NCI-H1105 (cell line): Measurements from ENCODE around the gene PCYT2.

ENCODE experiments used
- DNase-seq: peaks from one replicate; lab custom pipeline; 2025; lab: John Stamatoyannopoulos, UW

Gene PCYT2

DNA sequence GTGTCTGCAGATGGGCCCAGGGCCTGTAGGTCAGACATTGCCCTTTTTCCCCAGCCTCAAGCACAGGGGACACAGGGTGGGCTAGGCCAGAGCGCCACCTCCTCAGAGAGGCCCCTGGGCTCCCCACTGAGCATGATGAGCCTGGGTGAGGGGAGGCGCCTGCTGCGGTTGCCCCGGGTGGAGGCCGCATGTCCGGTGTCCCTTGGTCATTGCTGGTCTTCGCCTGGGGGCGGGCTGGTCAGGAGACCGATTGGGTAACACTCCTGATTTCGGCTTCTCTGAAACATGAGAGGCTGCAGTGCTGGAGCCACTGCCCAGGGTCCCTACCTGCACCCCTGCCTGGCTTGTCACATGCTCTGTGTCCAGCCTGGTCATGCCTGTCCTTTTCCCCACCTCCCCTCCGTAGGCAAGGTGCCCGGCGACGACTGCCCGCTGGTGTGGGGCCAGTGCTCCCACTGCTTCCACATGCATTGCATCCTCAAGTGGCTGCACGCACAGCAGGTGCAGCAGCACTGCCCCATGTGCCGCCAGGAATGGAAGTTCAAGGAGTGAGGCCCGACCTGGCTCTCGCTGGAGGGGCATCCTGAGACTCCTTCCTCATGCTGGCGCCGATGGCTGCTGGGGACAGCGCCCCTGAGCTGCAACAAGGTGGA lies 11.6 kb downstream of the PCYT2 start:
- no peak for DNase-seq

DNA sequence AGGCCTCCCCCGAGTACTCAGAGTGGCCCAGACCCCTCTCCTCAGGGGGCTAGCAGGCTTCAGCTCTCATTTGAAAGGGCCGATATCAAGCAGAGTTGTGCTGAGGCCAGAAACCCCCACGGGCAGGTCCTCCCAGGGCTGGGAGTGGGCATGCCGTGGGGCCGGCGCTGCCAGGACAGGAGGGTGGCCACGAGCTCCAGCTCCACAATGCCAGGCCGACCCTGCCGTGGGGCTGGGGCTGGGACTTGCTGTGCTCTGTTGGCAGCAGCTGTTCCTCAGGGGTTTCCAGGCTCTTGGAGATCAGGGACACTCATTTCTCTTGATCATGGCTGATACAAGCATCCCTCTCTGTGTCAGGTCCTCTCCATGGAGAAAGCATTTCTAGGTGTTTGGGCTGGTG lies 12.3 kb downstream of the PCYT2 start:
- no peak for DNase-seq

DNA sequence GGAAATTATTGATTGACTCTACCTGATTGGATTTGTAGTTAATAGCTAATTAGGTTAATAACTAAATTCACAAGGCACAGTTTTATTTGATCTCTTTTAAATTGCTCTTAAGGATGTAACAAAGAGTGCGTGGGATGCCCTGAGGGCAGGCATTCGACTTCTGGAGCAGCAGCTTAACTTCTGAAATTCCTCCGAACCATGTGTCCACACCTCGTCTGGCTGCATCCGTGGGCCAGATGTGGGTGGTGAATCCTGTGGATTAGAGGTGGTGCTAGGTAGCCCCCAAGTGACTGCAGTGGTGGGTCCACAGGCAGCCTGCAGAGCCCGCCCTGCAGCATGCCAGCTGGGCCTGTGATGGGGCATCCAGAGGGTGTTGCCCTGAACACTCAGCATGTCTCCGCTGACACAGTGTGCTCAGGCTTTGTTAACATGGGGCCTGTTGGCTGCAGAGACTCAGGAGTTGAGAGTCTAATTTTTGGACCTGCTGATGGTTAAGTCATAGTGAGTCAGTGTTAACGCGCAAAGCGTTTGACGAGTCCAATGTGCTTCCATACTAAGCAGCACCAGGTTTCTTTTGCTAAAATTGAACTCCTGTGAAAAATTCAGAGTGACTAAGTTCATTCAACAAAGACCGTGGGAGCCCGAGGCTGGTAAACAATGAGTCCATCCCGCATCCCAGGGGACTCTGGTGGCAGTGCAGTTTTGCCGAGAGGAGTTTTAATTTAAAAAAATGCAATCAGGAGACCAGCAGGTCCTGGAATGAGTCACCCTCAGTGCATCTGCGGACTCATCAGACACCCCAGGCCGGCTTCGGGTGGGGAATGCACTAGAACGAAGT lies 13.0 kb downstream of the PCYT2 start:
- DNase-seq: no peak

- no peak for DNase-seq
These were observed 15.8 kb downstream of the PCYT2 start for GRCh38 chr17:81895400-81895799.

DNA sequence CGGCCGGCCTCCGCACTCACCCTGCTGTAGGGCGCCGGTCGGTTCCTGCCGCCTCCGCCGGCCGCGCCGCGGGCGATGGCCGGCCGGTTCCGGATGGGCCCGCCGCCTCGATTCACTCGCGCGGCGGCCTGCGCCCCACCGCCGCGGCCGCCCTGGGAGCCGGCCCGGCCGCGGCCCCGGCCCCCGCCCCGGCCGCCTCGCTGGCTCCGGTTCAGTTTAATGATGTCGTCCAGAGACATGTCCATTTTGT lies 20.0 kb downstream of the PCYT2 start:
- no peak for DNase-seq

DNA sequence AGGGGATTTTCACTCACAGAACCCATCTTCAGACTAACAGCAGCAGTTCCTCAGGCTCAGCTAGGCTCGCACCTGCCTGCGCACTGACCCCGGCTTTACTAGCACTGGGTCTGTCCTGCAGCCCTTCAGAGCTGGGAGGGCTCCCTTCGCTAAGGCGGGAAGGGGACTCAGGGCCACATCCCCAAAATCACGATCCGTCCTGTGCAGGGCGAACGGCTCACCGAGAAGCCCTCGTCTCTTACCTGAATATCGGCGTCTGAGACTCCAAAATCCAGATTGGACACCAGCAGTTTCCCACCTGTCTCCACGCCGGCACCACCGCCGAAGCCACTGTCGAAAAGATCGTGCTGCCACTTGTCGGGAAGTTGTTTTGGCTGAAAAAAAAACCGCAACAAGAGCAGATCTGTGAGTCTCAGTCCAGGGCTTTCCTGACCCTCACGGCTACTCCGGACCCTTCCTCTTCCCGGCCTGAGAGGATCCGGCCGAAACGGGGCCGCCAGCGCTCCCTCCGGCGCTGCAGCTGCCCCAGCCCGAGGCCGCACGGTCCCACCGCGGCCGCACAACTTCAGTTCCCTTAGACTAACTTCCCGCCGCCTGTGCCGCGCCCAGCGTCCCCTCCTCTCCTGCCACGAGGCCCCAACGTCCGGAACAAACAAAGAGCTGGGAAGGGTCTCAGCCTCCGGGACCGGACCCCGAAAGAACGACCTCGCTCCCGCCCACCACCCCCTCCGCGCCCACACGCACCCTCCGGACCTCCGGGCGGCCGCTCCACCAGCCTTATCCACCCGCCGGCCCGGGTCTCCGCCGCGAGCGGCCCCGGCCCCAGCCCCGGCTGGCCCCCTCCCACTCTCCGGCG lies 20.5 kb downstream of the PCYT2 start:
- no peak for DNase-seq

DNA sequence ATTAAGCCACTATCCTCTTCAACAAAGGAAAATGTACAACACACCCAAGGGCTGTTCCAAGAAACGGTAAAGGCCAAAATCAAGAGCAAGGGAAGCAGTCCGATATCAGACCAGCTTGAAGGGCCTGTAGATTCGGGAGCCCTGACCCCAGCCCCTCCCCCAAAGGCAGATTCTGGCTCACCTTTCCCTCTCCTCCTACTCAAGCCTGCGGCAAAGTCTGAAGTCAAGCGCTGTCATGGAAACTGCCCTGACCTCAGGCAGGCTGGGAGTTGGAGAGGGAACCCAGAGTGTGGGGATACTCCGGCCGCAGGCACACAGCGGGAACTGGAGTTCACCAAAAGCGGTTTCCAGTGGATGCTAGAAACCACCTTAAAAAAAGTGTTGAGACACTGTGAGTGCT lies 21.6 kb downstream of the PCYT2 start:
- DNase-seq: no peak

GRCh38 chr17:81888988-81889595 lies 22.1 kb downstream of the PCYT2 start:
- DNase-seq: no peak

DNA sequence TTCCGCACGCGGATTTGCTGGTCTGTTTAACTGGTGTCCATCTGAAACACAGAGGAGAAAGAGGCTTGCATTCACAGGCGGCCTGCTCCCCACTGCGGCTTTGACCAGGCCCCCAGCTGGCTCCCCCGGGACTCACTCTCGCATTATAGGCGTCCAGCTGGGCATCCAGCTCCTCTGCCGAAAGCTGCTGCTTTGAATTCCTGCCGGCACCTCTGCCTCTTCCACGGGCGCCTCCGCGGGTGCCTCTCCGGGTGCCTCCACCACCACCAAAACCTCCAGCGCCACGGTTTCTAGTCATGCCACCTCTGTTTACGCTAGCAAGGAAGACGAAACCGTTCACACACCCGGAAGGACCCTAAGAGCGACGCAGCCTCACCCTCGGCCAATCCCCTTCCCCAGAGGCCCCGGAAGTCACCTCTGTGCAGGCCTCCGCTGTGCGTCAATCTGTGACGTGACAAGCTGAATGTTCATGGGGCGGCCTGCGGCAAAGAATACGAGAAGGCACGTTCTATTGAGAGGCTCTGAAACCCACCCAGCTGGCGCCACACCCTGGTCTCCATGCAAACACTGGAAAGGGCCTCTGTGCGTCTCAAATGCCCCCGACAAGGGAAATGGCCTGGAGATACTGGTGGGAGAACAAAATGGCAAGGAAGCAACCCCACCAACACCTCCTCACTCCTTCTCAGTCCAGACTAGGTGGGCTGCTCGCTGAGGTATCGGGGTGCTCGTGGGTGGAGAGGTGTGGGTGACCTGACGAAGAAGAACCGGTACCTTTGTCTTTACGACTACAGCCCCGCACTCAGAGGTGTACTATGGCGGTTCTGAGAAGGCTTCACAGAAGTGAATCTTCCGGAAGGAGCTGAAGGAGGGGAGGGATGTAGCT lies 22.9 kb downstream of the PCYT2 start:
- DNase-seq: no peak

DNA sequence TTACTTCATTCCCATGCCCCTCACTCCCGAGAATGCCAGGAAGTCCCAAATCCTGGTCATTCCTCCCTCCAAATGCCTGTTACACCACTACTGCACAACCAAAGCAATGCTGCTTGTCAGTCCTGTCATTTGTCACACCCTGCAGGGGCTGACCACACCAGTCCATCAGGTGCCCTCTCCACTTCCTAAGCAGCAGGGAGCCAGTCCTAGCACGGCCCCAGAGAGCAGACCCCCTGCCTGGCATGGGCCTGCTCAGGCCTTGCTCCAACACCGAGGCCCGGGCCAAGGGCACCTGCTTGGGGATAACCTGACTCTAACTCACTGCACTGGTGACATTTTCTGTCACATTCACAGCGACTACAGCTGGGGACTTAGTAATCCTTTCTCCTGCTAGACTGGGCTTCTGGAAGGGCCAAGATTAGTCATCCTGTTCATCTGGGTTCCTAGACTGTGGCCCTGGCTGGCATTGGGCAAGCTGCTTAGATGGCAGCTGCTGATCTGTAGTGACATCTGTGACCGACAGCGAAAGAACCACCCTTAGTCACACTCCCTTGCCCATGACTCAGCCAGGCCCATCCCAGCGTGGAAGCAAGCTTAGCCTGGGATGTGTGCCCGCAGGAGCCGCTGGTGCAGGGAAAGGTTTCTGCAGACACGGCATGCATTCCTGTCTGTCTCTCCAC lies 25.2 kb downstream of the PCYT2 start:
- no peak for DNase-seq

DNA sequence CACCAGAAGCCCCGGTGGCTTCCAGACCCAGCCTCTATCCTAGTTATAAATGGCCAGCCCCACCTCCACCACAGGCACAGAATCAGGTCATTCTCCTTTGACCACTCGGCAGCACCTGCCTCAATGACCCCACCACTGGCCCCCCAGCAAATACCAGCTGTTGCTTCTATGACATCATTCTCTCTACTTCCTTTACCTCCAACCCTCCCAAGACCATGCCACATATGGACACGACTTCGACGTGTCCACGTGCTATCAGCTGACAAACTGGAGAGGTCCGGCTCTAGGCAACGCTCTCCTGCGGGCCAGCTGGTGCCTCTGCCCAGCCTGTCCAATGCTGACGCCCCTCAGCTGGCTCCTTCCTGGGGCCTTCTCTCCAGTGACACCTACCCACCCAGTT lies 25.7 kb downstream of the PCYT2 start:
- DNase-seq: no peak

DNA sequence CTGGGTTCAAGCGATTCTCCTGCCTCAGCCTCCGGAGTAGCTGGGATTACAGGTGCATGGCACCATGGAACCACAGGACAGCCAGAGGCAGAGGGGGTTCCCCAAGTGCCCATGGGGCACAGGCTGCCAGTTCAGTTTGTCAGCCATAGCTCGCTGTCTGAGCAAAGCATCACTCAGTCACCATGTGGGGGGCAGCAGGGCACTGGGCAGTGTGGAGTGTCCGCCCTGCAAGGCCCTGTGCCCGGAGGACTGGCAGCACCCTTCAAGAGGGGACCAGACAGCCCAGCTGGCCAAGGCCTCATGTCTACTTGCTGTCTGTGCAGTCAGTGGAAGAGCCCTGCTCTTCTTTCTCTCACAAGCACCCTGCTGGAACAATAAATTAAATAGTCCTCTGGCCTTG lies 26.2 kb downstream of the PCYT2 start:
- DNase-seq: no peak

- DNase-seq: no peak
These were observed 26.7 kb downstream of the PCYT2 start for GRCh38 chr17:81884520-81884919.

- DNase-seq: no peak
These were observed 32.1 kb downstream of the PCYT2 start for GRCh38 chr17:81879121-81879520.

DNA sequence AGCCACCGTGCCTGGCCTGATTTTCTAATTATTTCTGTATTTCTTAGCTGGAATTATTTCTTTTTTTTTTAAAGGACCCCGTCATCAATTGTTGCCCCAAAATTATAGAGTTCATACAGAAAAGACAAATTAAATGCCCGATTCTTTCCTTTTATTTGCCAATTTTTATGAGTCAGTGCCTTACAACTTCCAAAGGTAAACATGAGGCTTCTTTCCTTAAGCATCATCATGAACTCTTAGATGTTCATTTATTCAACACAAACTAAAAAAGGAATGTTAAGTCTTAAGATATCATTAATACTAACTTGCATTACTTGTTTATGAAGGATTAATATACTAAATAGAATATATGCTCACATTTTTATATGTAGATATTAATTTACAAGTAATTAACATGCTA lies 32.9 kb downstream of the PCYT2 start:
- DNase-seq: no peak

DNA sequence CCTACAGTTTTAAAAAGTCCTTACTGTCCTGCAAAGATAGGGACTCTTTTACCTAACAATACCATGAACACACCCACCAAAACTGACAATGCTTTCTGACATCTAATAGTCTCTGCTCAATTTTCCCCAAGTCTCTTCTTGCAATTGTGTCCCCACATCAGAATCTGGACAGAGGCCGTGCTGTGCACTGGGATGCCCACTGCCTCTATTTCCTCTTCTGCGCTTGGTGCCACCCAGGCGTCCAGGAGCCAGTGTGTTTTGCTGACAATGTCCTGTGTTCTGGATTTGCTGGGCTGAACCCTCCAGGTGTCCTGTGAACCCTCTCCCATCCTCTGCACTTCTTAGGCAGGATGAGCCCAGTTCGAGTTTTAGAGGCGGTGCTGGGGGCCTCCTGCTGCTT lies 33.6 kb downstream of the PCYT2 start:
- no peak for DNase-seq

DNA sequence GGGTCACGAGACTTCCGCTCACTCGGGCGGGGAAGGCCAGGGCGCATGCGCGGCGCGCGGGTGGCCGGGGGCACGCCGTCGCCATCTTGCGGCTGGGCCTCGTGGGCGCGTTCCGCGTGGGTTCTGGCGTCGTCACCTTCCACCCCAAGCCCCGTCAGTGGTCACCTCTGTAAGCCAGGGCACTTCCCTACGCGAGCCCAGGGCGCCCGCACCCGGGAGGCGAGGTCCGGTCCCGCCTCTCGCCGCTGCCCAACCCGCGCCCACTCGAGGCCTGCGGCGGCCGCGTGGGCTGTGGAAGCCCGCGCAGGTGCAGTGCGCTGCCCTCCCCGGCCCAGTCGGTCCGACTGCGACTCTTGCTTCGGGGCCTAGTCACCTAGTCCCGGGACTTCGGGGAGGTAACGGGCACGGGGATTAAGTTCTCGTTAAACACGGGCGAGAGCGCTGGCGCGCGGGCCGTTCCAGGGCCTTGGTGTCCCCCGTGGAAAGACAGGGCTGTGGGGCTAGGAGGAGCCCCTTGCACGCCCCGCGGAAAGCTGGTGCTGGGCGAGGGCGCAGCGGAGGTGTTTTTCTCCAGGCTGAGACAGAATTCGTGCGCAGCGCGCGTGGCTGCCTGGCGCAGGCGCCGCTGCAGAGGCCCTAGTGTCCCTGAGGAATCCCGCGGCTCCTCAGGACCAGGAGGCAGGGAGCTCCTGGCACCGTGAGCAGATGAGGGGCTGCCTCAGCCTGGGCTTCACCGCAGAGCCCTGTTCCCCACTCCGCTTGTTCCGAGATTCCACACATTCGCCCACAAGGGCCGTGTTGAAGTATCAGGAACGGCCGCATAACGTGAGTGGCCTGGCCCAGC lies 39.6 kb downstream of the PCYT2 start:
- DNase-seq: no peak

DNA sequence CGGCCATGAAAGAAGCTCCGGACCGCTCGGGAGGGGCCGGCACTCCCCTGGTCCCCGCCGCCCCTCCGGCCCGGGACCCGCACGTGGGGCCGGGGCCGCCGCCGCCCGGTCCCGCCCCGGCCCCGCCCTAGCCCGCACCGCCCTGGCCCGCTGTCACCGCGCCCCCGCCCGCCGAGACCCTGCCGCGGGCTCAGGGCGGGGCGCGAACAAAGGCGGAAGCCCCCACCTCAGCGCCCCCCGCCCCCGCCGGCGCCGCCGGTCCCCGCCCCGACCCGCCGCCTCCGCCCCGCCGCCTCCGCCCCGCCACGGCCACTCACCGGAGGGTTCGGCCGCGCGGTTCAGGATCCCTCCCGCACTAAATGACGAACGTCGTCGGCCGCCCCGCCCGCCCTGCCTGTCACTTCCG lies 40.2 kb downstream of the PCYT2 start, which contains the start of gene ARHGDIA:
Gene ARHGDIA, minus strand, starts transcription at position 357 of the 406 bp plus-strand sequence. CDS start 1,407 bp downstream, outside the sequence.
- DNase-seq: peak; percentile 74

GRCh38 chr17:81870131-81870980 lies 40.8 kb downstream of the PCYT2 start:
- no peak for DNase-seq
